Parathyroid adenoma (tissue), 2 donors: ENCODE data around the gene DBX1.

Experiments used
- H2AFZ ChIP-seq: fragments of 300-600 bp; sonication (generic); one replicate; pipeline ENCODE4 v1.7.0; 2017; ENCODE audit warnings: antibody characterized with exemption, mild to moderate bottlenecking
- H3K27ac ChIP-seq: fragments of 300-600 bp; sonication (generic); one replicate; pipeline ENCODE4 v1.7.0; 2017
- H3K27me3 ChIP-seq: fragments of 300-600 bp; sonication (generic); one replicate; pipeline ENCODE4 v1.7.0; 2017; ENCODE audit warnings: low read length; ENCODE audit not compliant: control insufficient read depth, insufficient read depth
- H3K36me3 ChIP-seq: fragments of 300-600 bp; sonication (generic); one replicate; pipeline ENCODE4 v1.7.0; 2017; ENCODE audit warnings: low read length; ENCODE audit not compliant: control insufficient read depth, insufficient read depth
- H3K4me1 ChIP-seq: fragments of 300-600 bp; sonication (generic); one replicate; pipeline ENCODE4 v1.7.0; 2017; ENCODE audit warnings: control low read depth
- H3K4me2 ChIP-seq: fragments of 300-600 bp; sonication (generic); one replicate; pipeline ENCODE4 v1.7.0; 2017; ENCODE audit warnings: low read length
- H3K4me3 ChIP-seq: fragments of 300-600 bp; sonication (generic); one replicate; pipeline ENCODE4 v1.7.0; 2017; ENCODE audit warnings: low read depth, low read length
- H3K79me2 ChIP-seq: fragments of 300-600 bp; sonication (generic); one replicate; pipeline ENCODE4 v1.7.0; 2017; ENCODE audit warnings: control low read depth
- H3K9ac ChIP-seq: fragments of 300-600 bp; sonication (generic); one replicate; pipeline ENCODE4 v1.7.0; 2017; ENCODE audit warnings: mild to moderate bottlenecking
- H3K9me3 ChIP-seq: fragments of 300-600 bp; sonication (generic); one replicate; pipeline ENCODE4 v1.7.0; 2017; ENCODE audit warnings: low read length; ENCODE audit not compliant: control insufficient read depth
- TF ChIP-seq, protein P1 (sequence below): fragments of 300-600 bp; sonication (generic); IDR thresholded peaks from one replicate; pipeline ENCODE4 v1.7.0; 2017; ENCODE audit warnings: antibody characterized with exemption, mild to moderate bottlenecking
- donor health status: primary hyperparathyroidism.

DBX1 gene

DNA sequence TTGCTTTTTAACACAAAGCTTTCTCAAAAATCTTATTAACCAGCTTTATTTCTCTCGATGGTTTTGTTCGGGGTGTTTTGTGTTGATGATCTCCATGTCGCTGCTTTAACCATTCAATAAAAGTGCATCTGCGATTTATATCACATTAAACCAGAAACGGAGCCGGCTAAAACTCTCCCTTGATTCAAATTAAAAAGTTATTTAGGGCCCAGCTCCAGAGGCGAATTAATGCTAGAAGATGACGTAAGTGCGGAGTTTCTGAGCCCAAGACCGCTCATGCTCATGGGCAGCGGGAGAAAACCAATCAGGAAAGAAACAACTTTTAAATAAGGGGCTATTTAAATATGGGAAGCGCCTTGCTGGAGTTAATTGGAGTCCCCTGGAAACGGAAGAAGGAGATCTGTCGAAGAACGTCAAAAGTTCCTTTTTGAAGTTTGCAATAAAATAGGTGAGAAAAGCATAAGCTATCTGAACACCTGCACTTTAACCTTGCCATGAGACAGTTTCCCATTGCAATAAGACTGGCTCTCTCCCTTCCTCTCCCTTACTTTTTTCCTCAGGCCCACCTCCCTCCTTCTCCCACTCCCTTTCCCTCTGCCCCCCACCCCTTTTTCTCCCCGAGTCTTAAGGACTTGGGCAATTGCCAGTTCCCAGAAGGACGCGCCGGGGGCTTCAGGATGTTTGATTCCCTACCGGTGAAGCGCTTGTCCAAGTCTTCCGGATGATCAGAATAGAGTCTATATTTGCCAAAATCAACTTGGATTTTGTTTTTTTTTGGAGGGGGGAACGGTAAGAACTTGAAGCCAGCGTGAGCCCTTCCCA, 1.9 kb upstream of the DBX1 start:
- Histone ChIP-seq H3K9me3 (no peaks in the 10 kb centered on the region), H3K9ac (no peak overlapping the region), H3K27ac (no peak overlapping the region), H3K79me2 (no peaks in the 10 kb centered on the region), H3K4me1 (no peaks in the 10 kb centered on the region), H3K27me3 (no peaks in the 10 kb centered on the region), H3K4me2 (no peak overlapping the region), H3K4me3 (no peak overlapping the region), H3K36me3 (no peaks in the 10 kb centered on the region), H2AFZ (no peak overlapping the region)
- TF ChIP-seq, protein P1, sequence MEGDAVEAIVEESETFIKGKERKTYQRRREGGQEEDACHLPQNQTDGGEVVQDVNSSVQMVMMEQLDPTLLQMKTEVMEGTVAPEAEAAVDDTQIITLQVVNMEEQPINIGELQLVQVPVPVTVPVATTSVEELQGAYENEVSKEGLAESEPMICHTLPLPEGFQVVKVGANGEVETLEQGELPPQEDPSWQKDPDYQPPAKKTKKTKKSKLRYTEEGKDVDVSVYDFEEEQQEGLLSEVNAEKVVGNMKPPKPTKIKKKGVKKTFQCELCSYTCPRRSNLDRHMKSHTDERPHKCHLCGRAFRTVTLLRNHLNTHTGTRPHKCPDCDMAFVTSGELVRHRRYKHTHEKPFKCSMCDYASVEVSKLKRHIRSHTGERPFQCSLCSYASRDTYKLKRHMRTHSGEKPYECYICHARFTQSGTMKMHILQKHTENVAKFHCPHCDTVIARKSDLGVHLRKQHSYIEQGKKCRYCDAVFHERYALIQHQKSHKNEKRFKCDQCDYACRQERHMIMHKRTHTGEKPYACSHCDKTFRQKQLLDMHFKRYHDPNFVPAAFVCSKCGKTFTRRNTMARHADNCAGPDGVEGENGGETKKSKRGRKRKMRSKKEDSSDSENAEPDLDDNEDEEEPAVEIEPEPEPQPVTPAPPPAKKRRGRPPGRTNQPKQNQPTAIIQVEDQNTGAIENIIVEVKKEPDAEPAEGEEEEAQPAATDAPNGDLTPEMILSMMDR: no peak

DNA sequence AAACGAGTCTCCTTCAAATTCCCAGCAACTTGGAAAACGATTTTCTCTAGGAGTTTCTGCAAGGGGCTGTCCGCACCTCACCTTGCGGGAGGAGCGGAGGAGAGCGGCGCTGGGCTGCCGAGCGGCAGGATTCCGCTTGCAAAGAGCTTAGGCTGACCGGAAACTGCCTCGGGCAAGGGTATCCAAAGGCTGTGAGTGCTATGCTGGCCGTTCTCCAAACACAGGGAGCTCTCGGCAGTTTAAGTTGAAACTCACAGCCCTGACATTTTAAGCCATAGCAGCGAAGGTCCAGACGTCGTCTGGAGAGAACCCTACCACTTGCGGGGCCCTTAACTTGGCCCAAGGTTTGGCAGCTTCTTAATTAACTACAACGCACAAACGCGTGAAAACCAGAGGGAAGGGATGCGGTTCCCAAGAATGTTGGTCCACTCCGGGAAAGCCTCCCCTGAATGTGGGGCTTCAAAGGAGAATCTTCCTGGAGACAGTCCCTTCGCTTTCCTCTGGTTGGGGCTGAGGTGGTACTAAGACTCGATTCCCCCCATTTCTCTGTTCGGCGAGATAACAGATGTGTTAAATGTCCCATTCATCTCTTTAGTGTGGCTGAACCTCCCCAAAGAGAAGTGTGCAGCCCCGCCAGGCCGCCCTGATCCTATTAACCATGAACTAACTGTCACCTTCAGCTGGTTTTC, 1.1 kb upstream of the DBX1 start:
- Histone ChIP-seq H2AFZ (no peak overlapping the region), H3K4me1 (no peaks in the 10 kb centered on the region), H3K9ac (no peak overlapping the region), H3K27me3 (no peaks in the 10 kb centered on the region), H3K79me2 (no peaks in the 10 kb centered on the region), H3K27ac (no peak overlapping the region), H3K4me3 (no peak overlapping the region), H3K4me2 (no peak overlapping the region), H3K9me3 (no peaks in the 10 kb centered on the region), H3K36me3 (no peaks in the 10 kb centered on the region)
- TF ChIP-seq, protein P1: no peak

DNA sequence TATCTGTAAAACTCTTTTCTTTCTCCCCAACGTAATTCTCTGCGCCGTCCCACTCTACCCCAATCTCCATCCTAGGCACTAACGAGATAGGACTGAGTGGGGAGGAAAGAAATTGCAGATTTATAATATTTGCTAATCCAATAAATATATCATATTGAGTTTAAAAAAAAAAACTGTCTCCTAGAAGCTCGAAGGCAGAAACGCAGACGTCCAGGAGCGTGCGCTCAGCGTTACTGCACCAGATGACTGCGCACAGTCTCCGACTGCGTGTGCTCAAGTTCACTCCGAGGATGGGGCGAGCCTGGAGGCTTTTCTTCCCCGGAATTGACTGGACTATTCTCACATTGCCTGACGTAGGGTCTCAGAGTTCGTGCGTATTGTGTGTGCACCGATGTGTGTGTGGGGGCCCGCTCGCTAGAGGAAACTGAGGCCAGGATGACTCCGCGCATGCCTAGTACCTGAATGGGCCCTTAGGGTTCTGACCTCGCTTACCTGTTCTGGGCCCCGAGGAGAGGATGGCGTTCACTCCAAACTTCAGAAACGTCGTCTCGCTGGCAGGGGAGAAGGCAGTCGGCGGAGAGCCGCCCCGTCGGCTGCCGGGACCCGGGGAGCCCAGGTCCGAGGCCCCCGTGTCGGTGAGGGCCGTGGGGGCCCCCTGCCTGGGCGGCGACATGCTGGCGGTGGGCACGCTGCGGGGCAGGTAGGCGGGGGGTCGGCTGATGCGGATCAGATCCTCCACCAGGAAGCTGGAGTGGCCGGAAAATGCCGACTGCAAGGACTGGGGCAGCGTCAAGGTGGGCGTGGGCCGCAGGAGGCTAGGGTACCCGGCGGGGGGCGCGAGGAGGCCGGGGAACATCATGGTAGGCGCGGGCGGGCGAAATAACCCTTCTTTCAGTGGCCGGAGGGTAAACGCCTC, 551 bp downstream of the DBX1 start:
- Histone ChIP-seq H3K27ac (no peak overlapping the region), H3K4me2 (no peak overlapping the region), H3K27me3 (no peaks in the 10 kb centered on the region), H3K79me2 (no peaks in the 10 kb centered on the region), H3K4me3 (no peak overlapping the region), H3K36me3 (no peaks in the 10 kb centered on the region), H2AFZ (no peak overlapping the region), H3K4me1 (no peaks in the 10 kb centered on the region), H3K9ac (no peak overlapping the region), H3K9me3 (no peaks in the 10 kb centered on the region)
- TF ChIP-seq, protein P1: no peak

DNA sequence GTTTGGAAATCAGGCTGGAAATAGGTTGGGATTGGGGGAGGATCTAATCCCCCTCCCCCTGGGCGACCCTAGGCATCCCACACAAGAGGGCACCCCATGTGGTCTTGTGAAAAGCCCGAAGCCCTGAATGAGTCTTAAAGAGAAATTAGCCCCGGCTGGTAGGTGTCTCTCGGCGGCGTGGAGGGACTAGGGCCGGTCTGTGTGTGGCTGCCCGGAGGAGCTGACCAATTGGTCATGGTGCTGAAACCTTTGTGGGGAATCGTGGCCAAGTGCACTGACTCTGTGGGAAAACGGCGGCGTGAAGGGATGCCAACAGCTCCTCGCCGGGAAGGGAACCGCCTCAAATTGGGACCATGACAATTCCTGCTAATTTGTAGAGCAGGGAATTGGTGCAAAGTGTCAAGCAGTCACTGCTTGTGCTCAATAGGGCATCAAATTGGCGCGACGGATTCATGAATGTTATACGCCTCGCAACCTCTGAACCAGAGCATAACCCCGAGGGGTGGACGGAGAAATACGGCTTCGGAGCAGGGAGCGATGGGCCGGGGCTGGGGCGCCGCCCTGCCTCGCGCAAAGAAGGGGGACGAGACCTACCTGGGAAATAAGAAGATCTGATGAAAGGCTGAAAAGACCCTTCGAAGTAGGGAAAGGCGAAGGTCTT, 1.5 kb downstream of the DBX1 start:
- no peaks in the 10 kb centered on the region for H3K27me3 ChIP-seq
- TF ChIP-seq, protein P1: no peak
- H3K9me3 ChIP-seq: no peaks in the 10 kb centered on the region
- H3K4me2 ChIP-seq: no peak overlapping the region
- no peak overlapping the region for H3K9ac ChIP-seq
- H3K4me1 ChIP-seq: no peaks in the 10 kb centered on the region
- no peak overlapping the region for H2AFZ ChIP-seq
- no peaks in the 10 kb centered on the region for H3K36me3 ChIP-seq
- no peak overlapping the region for H3K27ac ChIP-seq
- H3K4me3 ChIP-seq: no peak overlapping the region
- no peaks in the 10 kb centered on the region for H3K79me2 ChIP-seq
